ENCODE results near the gene VPS13C.
A peak's percentile ranks its signal among the peaks of the same experiment; 100 is the strongest.

Gene VPS13C

GRCh38 chr15:61989667-61990066, 70.6 kb downstream of the VPS13C start:
- no peak for DNase-seq (ENCODE audit: low read depth)
- TF ChIP-seq, protein P1, sequence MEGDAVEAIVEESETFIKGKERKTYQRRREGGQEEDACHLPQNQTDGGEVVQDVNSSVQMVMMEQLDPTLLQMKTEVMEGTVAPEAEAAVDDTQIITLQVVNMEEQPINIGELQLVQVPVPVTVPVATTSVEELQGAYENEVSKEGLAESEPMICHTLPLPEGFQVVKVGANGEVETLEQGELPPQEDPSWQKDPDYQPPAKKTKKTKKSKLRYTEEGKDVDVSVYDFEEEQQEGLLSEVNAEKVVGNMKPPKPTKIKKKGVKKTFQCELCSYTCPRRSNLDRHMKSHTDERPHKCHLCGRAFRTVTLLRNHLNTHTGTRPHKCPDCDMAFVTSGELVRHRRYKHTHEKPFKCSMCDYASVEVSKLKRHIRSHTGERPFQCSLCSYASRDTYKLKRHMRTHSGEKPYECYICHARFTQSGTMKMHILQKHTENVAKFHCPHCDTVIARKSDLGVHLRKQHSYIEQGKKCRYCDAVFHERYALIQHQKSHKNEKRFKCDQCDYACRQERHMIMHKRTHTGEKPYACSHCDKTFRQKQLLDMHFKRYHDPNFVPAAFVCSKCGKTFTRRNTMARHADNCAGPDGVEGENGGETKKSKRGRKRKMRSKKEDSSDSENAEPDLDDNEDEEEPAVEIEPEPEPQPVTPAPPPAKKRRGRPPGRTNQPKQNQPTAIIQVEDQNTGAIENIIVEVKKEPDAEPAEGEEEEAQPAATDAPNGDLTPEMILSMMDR (conservative IDR thresholded peaks at IDR 0.05; ENCODE audit: low read depth, low read length): no peak
- H3K4me3 ChIP-seq (ENCODE audit: low read length): no peak overlapping the region

DNA sequence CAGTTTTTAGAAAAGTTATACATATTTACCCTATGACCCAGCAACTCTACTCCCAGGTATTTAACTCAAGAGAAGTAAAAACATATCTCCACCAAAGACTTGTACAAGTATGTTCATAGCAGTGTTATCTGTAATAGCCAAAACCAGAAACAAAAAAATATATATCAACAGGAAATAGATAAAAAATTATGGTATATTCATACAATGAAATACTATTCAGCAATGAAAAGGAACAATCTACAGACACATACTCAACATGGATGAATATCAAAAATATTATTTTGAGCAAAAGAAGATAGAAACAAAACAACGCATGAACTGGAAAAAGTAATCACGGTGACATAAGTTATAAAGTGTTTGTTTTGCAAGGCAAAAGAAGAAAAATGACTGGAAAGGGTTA, 72.4 kb downstream of the VPS13C start:
- TF ChIP-seq, protein P1 (conservative IDR thresholded peaks at IDR 0.05; ENCODE audit: low read depth, low read length): no peak
- no peak overlapping the region for H3K4me3 ChIP-seq (ENCODE audit: low read length)
- no peak for DNase-seq (ENCODE audit: low read depth)

- TF ChIP-seq, protein P1 (conservative IDR thresholded peaks at IDR 0.05; ENCODE audit: low read depth, low read length): no peak
- no peak for DNase-seq (ENCODE audit: low read depth)
- no peak overlapping the region for H3K4me3 ChIP-seq (ENCODE audit: low read length)
These were observed 77.2 kb downstream of the VPS13C start for GRCh38 chr15:61983081-61983480.

DNA sequence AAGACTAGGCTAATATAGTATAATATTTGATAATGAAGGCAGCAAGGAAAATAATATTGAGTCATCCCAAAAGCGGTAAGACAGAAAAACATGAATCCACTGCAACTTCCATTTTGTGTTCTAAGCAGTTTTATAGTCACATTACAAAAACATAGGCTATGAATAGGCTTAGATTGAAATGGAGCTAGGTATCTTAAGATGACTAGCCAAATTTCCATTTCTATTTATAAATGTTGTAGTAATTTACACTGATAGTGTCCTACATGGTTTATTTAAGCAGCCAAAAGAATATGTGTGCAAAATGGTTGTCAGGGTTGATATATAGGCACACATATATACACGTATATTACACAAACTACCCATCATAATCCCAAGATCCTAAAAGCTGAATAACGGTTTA, 82.0 kb downstream of the VPS13C start:
- TF ChIP-seq, protein P1 (conservative IDR thresholded peaks at IDR 0.05; ENCODE audit: low read depth, low read length): no peak
- H3K4me3 ChIP-seq (ENCODE audit: low read length): no peak overlapping the region
- no peak for DNase-seq (ENCODE audit: low read depth)

DNA sequence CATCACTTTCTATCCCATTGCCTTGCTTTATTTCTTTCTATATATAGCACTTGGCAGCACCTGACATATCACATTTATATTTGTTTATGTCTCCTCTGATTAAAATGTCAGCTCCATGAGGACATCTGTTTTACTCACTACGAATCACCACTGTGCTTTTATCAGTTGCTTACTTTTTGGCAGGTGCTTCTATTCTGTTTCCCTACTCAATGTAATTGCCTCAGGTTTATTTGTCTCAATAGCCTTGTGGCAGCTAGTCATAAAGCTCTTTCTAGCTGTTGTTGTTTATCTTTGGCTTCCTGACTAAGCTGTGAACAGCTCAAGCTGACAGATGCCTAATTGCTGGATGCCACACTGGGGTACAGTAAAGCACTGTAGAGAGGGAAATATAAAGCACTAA, 85.5 kb downstream of the VPS13C start:
- no peak for DNase-seq (ENCODE audit: low read depth)
- H3K4me3 ChIP-seq (ENCODE audit: low read length): no peak overlapping the region
- TF ChIP-seq, protein P1 (conservative IDR thresholded peaks at IDR 0.05; ENCODE audit: low read depth, low read length): no peak

GRCh38 chr15:61974118-61974517, 86.1 kb downstream of the VPS13C start:
- H3K4me3 ChIP-seq (ENCODE audit: low read length): no peak overlapping the region
- TF ChIP-seq, protein P1 (conservative IDR thresholded peaks at IDR 0.05; ENCODE audit: low read depth, low read length): no peak
- no peak for DNase-seq (ENCODE audit: low read depth)

DNA sequence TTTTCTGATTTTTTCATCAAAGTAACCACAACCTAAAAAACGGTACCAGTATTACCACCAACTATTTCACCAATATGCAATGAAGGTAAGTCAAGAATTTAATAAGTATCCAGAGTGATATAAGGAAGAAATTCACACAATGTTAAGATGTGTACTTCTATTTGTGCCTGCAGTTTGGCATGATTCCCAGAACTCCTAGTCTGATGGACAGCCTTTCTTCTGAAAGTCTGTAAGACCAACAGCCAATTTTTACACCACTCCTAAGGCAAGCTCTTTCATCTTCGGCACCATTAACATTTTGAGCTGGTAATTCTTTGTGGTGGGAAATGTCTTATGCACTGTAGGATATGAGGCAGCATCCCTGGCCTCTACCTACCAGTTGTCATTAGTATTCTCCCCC, 108.3 kb downstream of the VPS13C start:
- DNase-seq (ENCODE audit: low read depth): peak; percentile 46
- H3K4me3 ChIP-seq (ENCODE audit: low read length): no peak overlapping the region
- TF ChIP-seq, protein P1 (conservative IDR thresholded peaks at IDR 0.05; ENCODE audit: low read depth, low read length): no peak
